Stimulated activated CD4-positive, alpha-beta T cell treated with anti-CD3 and anti-CD28 coated beads, Interleukin-15, amount 100 ng/mL, for 48 hours (primary cell): ENCODE measurements around the gene DOCK1.

Experiments used
- DNase-seq, 2 donors: peaks; one replicate each; pipeline ENCODE4 v3.0.0-alpha.2; 2020; ENCODE audit warnings: low read depth in 2 of 2

DOCK1 gene

DNA sequence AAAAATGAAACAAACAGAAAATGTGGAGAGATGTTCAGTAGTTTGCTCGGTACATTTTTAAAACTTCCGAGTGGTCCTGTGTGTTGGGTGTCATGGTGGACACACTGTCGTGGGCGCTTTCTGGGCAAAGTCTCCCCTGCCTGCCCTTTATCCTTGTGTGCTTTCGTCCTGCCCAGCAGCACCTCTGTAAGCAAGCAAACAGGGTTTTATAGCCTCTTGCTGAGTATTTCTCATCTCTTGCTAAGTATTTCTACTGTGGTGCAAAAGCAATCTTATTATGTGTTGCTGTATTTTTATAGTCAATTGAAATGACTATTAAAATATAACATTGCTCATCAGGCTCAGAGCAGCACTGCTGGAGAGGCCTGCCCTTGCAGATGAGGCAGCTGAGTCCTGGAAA lies 48.7 kb downstream of the DOCK1 start:
- no peak for DNase-seq

DNA sequence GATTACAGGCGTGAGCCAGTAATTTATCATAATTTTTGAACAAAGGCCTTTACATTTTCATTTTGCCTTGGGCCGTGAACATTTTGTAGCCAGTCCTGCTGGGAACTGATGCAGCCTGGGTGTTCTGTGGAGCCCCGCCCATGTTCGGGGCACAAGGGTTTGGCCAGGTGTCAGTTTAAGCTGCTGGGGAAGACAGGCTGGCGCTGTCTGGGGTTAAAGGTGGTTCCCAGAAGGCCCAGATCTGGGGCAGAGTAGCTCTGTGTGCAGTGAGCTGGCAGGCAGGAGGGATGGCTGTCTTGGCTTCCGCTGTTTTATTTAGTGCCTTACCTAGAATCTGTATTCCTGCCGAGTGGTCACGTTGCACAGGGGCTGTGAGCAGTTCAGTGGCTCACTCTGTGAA lies 50.2 kb downstream of the DOCK1 start:
- DNase-seq, result no peak

DNA sequence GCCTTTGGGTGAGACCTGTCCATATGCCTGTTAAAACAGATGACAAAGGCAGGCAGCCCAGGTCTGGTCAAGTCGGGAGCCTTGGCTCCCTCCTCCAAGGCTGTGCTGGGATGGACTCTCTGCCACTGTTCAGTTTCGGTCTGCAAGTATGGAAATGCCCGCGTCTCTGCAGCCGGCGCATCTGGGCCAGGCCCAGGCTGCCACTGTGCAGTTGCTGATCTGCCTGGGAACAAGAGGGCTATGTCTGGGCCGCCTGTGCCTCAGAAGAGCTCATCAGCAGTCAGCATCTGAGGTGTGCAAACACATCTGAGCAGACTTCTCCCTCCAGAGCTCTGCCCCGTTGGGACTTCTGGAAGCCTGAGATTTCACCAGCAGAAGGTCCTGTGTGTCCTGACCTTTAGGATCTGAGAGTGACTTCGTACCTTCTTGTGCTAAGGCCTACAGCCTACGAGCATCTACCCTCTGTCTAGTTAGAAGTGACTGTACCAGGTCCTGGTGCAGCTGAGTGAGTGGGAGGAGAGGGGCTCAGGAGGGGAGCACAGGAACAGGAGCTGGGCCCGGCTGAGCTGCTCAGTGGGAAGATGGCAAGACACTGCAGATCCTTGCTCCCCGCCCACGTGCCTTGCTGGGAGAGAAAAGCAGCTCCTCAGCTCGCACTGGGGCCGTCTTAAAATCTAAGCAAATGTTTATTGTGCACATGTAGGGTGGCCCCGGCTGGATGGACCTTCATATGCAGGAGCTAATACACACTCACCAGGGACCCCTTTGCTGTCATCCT lies 50.9 kb downstream of the DOCK1 start:
- DNase-seq, result no peak

DNA sequence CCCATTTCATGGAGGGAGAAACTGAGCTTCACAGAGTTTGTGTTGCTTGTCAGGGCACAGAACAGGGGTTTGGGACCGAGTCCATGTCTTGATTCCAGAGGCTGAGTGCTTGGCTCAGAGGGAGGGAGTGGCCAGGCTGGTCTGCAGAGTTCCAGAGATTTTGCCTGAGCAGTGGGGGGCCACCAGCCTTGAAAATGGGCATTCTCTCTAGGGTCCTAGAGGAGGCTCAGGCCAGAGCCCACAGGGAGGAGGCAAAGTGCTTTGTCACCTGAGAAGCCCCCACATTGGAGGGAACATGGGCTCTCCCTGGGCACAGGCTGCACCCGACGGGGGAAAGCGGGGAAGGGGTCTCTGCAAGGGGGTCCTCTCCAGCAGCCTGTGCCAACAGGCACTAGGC lies 51.5 kb downstream of the DOCK1 start:
- DNase-seq, result no peak

DNA sequence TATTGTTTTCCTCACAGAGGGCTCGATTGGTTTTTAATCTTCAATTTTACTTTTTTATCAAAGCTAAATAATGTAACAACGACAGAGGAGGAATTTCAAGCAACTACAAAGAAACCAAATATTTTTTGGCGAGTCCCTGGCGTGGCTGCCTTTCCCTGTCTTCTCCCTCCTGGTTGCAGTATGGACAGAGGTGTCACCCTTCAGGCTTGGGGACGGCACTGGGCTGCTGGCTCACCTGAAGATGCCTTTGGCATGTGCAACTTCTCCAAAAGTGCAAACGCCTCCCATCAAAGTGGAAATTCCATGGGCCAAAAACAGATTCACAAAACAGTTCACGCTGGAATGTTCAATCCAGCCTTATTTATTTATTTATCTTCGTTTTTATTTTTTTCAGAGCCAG lies 51.9 kb downstream of the DOCK1 start:
- no peak for DNase-seq

DNA sequence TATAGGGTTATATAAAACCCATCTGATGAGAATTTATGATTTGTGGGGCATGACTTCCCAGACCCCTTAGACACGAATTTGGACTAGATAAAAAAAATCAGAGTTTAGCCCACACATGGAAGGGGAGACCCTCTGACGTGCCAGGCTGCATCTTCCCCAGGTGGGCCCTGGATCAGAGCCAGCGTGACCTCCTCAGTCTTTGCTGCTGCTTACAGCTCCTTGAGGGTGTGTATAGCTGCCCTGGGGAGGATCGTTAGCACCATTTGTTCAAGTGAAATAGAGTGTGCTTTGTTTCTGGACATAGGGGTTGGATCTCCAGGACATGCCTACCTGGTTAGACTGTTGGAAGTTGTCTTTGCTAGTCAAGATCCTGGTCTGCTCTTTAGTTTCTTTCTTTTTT lies 54.2 kb downstream of the DOCK1 start:
- DNase-seq, result no peak

DNA sequence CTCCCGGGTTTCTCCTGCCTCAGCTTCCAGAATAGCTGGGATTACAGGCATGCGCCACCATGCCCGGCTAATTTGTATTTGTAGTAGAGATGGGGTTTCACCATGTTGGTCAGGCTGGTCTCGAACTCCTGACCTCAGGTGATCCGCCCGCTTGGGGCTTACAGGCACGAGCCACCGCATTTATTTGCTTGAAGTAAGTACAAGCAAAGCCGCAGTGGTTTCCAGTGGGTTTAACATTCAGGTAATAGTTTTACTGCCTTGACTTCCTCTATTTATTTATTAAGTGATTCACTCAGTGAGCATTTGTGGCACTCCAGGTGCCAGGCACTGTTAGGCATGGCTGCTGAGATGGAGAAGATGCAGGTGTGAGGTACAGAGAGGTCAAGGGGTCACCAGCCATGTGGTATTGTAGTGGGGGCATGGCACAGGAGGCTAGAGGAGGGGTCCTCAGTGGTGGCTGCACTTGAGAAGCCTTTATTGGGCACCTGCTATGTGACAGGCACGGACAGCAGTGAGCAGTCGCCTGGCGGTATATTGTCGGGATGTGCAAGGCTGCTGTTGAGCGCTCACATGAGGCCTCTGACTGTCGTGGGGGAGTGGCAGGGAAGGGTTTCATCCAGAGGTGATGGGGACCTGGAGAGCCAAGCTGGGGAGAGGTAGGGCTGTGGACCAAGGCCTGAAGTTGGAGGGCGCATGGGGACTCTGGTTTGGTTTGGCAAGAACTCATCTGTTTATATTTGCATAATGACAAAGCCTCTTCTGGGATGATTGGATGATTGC lies 54.9 kb downstream of the DOCK1 start:
- no peak for DNase-seq

DNA sequence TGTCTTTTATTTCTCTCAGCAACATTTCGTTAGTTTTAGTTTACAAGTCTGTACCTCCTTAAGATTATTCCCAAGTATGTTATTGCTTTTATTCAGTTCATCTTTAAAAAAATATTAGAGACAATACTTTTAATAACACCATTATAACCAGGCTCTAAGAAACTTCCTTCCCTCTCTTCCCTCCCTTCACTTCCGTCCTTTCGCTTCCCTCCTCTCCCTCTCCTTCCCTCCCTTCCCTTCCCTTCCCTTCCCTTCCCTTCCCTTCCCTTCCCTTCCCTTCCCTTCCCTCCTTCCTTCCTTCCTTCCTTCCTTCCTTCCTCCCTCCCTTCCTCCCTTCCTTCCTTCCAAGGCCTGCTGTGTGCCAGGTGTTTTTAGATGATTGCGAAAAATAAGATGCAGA lies 58.1 kb downstream of the DOCK1 start:
- no peak for DNase-seq

DNA sequence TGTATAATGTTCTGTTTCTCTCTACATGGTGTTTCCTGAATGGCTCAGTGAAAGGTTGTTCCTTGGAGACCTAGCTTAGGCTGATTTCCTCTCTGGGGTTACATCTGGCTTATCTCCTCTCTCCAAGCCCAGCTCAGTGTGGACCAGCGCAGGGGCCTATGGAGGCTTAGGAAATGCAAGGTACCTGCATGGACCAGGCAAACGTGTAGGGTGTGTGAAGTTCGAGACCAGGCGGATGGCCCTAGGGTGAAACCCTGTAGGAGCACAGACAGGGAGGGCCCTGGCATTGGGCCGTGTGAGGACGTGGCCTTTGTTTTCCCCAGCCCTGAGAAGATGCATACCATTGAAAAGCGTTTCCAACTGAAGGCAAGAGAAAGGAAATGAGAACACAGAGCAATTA lies 59.0 kb downstream of the DOCK1 start:
- no peak for DNase-seq

DNA sequence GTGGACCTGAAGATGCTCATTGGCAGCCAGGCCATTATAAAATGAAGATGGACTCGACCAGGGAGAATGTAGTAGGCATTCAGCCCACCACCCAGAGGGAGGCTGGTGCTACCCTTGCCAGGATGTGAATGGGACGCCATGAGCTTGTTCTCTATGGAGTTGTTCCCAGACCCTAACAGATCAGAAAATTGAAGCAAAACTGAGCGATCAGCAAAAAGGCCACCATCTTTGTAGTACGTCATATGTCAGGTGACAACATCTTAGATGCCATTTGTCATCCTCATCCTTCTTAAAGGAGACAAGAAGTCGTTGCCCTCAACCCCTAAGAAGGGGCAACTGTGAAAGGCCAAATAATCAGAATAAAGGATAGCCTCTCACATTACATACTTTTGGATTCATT lies 61.7 kb downstream of the DOCK1 start:
- DNase-seq, result no peak

DNA sequence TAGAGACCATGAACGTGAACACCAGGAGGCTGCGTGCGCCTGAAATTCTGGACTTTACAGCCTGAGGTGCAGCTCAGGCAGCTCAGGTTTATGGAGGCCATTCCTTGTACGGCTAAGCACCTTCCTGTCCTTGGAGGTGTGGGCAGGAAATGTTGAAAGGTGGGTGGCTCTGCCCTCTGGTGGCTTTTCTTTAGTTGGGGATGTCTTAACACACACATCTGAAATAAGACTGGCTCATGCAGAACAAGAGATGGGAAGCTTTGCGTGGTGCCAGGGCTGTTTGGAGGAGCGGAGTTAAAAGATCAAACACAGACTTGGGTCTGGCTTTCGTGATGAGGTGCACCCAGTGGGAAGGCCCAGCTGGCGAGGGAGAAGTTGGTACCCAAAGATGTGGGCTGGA lies 64.1 kb downstream of the DOCK1 start:
- no peak for DNase-seq

DNA sequence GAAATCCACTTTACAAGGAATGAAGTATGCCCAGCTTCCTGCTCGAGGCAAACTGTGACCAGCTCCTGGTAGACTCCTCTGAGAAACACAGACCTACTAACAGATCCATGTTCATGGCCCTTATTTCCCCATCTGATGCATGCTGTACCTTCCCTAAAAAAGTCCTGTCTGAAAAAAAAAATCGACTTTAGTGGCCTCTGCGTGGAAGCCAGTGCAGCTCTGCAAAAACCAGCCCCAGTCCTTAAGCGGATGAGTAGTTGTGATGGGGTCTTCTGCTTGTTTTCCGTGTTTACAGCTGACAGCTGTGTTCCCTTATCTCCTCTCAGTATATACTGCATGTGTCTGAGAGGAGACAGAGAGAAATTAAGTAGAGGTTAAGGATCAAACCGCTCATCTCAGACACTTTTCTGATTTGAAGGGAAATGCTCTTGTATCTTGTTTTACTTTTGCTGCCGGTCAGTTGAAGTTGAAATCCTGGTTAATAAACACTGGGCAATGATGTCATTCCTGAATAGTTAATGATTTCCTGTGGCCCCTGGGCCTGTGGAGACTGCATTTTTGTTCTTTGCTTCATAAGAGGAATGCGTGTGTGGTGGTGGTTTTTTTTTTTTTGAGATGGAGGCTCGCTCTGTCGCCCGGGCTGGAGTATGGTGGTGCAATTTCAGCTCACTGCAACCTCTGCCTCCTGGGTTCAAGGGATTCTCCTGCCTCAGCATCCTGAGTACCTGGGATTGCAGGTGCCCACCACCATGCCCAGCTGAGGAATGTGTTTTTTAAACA lies 67.6 kb downstream of the DOCK1 start:
- no peak for DNase-seq

DNA sequence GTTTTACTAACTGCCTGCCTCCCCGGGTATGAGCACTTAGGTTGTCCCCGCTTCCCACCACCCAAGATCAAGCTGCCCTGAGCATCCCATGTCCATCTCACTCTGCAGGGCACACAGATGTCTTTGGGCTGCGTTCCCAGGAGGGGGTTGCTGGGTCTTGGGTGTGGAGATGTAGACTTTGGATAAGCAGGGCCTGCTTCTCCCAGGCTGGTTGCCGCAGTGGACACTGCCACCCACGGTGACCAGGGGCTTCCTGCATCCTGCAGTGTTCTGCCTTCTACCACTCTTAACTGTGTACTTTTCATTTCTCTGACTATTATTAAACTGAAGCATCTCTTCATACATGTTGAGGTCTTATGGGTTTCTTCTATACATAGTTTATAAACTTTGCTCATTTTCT lies 70.0 kb downstream of the DOCK1 start:
- no peak for DNase-seq

DNA sequence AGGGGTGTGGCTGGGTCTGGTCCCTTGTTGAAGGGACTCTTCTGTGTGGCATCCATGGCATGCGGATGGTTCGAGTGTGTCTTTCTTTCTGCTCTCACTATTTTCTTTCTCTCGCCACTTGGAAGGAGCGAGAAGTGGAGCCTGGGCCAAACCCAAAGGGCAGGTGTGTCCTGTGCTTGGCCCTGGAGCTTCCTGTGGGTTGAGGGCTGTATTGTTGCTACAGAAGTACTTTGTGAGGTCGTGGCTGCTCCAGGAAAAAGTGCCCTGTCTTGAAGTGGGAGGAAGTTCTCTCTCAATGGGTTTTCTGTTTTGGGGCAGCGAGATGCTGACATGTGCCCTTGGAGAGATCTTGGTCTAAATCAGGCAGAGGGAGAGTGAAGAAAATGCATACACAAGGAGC lies 72.0 kb downstream of the DOCK1 start:
- DNase-seq, result no peak

DNA sequence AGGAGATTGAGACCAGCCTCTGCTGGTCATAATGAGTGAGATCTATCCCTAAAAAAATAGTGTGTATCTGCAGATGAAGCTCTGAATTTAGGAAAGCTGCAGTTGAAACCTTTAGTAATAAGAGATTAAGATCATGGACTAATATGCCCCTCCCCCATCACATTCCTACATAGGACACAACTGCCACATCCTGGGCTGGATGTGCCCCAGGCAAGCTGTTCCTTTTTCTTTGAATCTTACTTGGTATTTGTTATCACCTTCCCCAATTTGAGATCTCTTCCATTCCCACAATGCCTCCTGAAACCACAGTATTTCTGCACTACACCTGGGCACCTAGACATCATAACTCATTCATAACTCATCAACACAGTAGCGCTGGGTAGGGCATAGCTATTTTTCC lies 74.1 kb downstream of the DOCK1 start:
- DNase-seq, result no peak

DNA sequence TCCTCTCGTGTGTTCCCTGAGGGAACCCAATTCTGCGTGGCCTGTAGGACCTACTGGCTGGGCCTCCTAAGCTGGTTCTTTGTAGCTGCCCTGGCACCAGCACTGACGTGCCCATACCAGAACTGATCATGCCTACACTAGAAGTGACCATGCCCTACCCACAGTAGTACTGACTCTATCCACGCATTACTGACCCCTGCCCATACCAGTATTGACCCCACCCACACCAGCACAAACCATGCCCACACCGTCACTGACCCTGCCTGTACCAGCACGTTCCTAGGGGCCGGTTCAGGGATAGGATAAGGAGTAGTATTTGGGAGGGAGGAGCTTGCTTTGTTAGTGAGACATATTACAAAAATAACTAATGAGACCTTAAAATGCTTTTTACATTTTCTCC lies 88.0 kb downstream of the DOCK1 start:
- no peak for DNase-seq

DNA sequence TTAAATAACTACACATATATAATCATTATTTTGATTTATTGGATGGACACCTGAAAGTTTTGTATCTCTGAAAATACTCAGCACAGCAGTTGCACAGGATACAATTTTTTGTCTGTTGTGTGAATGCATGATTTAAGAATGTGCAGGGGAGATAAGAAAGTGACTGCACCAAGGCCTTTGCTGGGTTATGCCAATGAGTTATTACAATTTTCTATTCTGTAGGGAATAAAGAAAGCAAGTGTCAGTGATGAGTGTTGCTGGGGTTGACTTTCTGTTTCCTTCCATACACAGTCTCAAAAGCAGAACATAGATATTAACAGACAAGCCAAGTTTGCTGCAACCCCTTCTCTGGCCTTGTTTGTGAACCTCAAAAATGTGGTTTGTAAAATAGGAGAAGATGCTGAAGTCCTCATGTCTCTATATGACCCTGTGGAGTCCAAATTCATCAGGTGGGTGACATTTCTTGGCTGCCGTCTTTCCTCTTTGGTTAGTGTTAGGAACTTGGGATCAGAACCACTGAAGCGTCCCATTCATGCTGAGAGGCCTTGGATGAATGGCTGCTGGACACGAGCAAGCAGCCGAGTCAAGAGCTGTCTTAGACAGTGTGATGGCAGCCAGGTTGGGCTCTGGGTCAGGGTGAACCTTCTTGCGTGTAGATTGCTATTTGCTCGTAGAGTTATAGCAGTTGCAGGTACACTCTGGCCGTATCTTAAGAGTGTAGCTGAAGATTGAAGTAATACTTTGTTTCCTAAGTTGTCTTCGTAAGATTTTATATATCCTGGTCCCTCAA lies 92.8 kb downstream of the DOCK1 start:
- DNase-seq, result no peak

DNA sequence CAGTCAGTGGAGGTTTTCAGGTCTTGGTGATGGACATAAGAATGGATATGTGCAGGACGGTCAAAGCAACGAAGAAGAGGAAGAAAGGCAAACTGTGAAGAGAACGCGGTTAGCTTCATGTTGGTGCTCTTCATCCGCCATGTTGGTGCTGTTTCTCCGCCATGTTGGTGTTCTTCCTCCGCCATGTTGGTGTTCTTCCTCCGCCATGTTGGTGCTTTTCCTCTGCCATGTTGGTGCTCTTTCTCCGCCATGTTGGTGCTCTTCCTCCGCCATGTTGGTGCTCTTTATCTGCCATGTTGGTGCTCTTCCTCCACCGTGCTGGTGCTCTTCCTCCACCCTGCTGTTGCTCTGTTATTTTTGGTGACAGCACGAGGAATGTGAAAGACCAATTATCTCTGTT lies 95.4 kb downstream of the DOCK1 start:
- DNase-seq, result no peak

DNA sequence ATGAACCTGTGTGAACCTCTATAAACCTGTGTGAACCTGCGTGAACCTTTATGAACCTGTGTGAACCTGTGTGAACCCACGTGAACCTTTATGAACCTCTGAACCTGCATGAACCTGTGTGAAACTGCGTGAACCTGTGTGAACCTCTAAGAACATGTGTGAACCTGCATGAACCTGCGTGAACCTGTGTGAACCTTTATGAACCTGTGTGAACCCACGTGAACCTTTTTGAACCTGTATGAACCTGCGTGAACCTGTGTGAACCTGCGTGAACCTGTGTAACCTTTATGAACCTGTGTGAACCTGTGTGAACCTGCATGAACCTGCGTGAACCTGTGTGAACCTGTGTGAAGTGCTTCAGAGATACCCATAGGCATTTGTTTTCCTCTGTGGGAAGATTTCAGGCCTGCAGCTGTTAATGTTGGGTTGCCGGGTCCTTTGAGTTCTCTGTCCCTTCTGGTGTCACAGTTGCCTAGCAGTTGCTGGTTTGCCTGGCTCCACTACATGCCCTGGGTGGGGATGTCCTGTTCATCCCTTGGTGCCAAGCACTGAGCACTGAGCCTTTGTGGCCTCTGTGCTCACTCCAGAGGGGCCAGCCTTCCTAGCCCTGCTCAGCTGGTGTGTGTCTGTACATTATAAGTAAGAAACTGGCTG lies 97.9 kb downstream of the DOCK1 start:
- DNase-seq, result no peak

DNA sequence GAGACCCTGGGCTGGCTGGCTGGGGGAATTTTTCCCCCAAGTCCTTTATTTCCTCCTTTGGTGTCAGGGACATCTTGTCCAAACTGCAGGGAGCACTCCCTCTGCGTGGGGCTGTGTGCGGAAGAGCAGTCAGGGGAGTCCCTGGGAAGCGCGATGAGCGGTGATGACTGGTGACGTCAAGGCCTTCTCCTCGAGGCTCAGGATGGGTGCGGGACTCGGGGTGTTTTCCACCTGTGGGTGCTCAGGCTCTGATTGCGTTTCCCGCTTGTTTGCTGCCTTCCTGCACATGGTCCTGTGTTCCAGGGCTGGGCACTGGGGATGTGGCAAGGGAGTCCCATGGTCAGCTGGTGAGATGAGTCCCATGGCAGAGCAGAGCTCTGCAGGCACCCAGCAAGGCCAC lies 101.2 kb downstream of the DOCK1 start:
- no peak for DNase-seq

DNA sequence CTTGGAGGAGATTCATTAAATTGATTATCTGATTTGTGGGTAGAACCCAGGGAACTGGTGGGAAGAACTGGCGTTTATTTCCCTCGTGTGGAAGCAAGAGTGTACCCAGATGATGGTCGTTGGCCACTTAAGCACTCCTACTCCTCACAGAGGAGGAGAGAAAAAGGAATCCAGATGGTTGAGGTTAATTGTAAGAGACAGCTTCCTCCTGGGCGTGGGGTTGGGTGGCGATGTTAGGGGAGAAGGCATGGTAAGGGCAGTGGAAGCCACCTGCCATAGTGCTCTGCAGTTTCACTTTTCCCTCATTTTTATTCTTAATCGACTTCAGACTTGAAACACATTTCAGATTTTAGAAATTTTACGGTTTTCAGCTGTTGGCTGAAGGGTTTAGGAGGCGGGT lies 104.1 kb downstream of the DOCK1 start:
- DNase-seq, result no peak
